HAP-1 (cell line): ENCODE results near the gene VAC14.
A peak's percentile ranks its signal among the peaks of the same experiment; 100 is the strongest.
"Not testable (repeated sequence)": the region's sequence is repeated elsewhere in the genome, so short reads cannot be mapped to it uniquely, and the experiment has no call there.

Experiments used
- DNase-seq, 2 experiments: peaks; one replicate each; pipeline ENCODE4 v3.0.0-alpha.2; 2016 to 2020; ENCODE audit warnings: low spot score in 2 of 2
- H3K27me3 ChIP-seq: fragments of 250-450 bp; sonication (Bioruptor Pico); 2 replicates; pipeline ENCODE4 v1.5.1; 2020; ENCODE audit warnings: low read depth, mild to moderate bottlenecking, moderate library complexity
- H3K36me3 ChIP-seq: fragments of 250-450 bp; sonication (Bioruptor Pico); replicated peaks from 2 replicates; pipeline ENCODE4 v1.5.1; 2020; ENCODE audit warnings: mild to moderate bottlenecking
- H3K4me1 ChIP-seq: fragments of 250-450 bp; sonication (Bioruptor Pico); 2 replicates; pipeline ENCODE4 v1.5.1; 2020; ENCODE audit warnings: mild to moderate bottlenecking
- H3K4me3 ChIP-seq: fragments of 250-450 bp; sonication (Bioruptor Pico); 2 replicates; pipeline ENCODE4 v1.5.1; 2020; ENCODE audit warnings: mild to moderate bottlenecking, moderate library complexity
- H3K9me3 ChIP-seq: fragments of 250-450 bp; sonication (Bioruptor Pico); 2 replicates; pipeline ENCODE4 v1.5.1; 2020; ENCODE audit warnings: mild to moderate bottlenecking, moderate library complexity
- in situ Hi-C: fragments of 300-500 bp; cut with MboI; formaldehyde crosslinking; loops from 3 replicates; pipeline ENCODE4 v1.14.3; 2020; ENCODE audit warnings: low sequenced_read_pairs, inconsistent platforms, mixed read lengths

VAC14 gene

DNA sequence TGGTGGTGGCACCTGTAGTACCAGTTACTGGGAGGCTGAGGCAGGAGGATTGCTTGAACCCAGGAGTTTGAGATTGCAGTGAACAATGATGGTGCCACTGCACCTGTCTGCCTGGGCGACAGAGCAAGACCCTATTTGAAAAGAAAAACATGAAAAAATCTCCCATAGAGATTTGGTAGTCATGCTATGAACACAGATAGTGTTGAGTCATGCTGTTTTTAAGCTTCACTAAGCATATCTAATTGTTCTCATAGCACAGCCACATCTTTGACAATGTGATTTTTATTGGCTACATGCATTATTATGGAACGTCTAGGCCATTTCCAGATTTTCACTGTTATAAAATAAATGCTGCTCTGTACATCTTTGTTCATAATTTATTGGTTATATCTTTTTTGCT is 148.6 kb downstream of the VAC14 start:
- Histone ChIP-seq H3K36me3 (no peaks in the 10 kb centered on the region), H3K4me3 (no peak overlapping the region), H3K27me3 (no peaks in the 10 kb centered on the region), H3K9me3 (no peaks in the 10 kb centered on the region), H3K4me1 (no peaks in the 10 kb centered on the region; the same call in 1 of the 2 replicates)
- DNase-seq: no peak
- in situ Hi-C loops: loop anchor here (10.0 kb wide), 1 partner anchor 258 kb away; no protein-coding TSS in a partner anchor

GRCh38 chr16:70651524-70651923 is 149.4 kb downstream of the VAC14 start:
- Histone ChIP-seq H3K27me3 (no peaks in the 10 kb centered on the region), H3K4me3 (no peak overlapping the region), H3K4me1 (no peaks in the 10 kb centered on the region; the same call in 1 of the 2 replicates), H3K36me3 (no peaks in the 10 kb centered on the region), H3K9me3 (no peaks in the 10 kb centered on the region)
- in situ Hi-C loops: loop anchor here (10.0 kb wide), 1 partner anchor 257 kb away; no protein-coding TSS in a partner anchor
- DNase-seq: no peak

DNA sequence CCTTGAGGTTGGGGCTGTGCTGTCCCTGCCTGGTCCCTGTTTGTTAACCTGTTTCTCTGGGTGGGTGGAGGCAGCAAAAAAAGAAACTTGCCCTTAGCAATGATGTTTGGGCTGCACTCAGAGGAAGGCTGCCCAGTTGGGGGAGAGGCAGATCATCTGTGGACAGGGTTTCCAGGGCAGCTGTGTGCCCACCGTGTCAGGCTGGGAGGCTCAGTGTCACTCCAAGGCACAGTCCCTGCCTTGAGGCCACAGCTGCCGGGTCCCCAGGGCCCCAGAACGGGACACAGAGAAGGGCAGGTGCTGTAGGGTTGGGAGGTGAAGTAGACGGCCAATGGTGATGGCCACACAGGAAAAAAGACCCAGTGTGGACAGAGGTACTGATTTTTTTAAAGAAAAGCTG is 150.7 kb downstream of the VAC14 start:
- no peak overlapping the region for H3K4me3 ChIP-seq
- H3K36me3 ChIP-seq: no peaks in the 10 kb centered on the region
- no peaks in the 10 kb centered on the region for H3K9me3 ChIP-seq
- no peaks in the 10 kb centered on the region for H3K27me3 ChIP-seq
- no peak for DNase-seq
- in situ Hi-C loops: loop anchor here (10.0 kb wide), 1 partner anchor 255 kb away; no protein-coding TSS in a partner anchor
- no peaks in the 10 kb centered on the region; the same call in 1 of the 2 replicates for H3K4me1 ChIP-seq

GRCh38 chr16:70649300-70649699 is 151.7 kb downstream of the VAC14 start:
- H3K36me3 ChIP-seq: no peaks in the 10 kb centered on the region
- no peak overlapping the region for H3K4me3 ChIP-seq
- in situ Hi-C loops: loop anchor here (5.0 kb wide), 1 partner anchor 72 kb away; no protein-coding TSS in a partner anchor
- DNase-seq: no peak
- H3K9me3 ChIP-seq: no peaks in the 10 kb centered on the region
- H3K4me1 ChIP-seq: no peaks in the 10 kb centered on the region; the same call in 1 of the 2 replicates
- no peaks in the 10 kb centered on the region for H3K27me3 ChIP-seq

DNA sequence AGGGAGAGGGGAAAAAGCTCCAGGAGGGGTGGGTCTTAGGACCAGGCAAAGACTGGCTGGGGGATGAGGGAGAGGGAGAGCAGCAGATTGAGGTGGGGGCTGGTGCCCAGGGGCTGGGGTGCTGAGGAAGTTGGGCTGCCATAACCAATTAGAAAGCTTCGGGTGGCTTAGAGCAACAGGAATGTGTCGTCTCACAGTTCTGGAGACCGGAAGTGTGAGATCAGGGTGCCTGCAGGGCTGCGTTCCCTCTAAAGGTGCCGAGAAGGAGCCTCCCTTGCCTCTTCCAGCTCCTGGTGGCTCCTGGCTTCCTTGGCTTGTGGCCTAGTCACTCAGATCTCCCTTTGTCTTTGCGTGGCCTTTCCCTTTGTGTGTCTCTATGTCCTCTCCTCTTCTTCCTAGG is 152.4 kb downstream of the VAC14 start:
- DNase-seq: no peak
- in situ Hi-C loops: loop anchor here (5.0 kb wide), 1 partner anchor 71 kb away; no protein-coding TSS in a partner anchor
- Histone ChIP-seq H3K36me3 (no peaks in the 10 kb centered on the region), H3K27me3 (no peaks in the 10 kb centered on the region), H3K9me3 (no peaks in the 10 kb centered on the region), H3K4me3 (no peak overlapping the region), H3K4me1 (no peaks in the 10 kb centered on the region)

GRCh38 chr16:70647441-70648359 is 153.3 kb downstream of the VAC14 start:
- no peak for DNase-seq
- Histone ChIP-seq H3K27me3 (no peaks in the 10 kb centered on the region), H3K9me3 (no peaks in the 10 kb centered on the region), H3K4me1 (no peaks in the 10 kb centered on the region), H3K4me3 (no peak overlapping the region), H3K36me3 (no peaks in the 10 kb centered on the region)
- in situ Hi-C loops: loop anchor here (5.0 kb wide), 1 partner anchor 70 kb away; no protein-coding TSS in a partner anchor

DNA sequence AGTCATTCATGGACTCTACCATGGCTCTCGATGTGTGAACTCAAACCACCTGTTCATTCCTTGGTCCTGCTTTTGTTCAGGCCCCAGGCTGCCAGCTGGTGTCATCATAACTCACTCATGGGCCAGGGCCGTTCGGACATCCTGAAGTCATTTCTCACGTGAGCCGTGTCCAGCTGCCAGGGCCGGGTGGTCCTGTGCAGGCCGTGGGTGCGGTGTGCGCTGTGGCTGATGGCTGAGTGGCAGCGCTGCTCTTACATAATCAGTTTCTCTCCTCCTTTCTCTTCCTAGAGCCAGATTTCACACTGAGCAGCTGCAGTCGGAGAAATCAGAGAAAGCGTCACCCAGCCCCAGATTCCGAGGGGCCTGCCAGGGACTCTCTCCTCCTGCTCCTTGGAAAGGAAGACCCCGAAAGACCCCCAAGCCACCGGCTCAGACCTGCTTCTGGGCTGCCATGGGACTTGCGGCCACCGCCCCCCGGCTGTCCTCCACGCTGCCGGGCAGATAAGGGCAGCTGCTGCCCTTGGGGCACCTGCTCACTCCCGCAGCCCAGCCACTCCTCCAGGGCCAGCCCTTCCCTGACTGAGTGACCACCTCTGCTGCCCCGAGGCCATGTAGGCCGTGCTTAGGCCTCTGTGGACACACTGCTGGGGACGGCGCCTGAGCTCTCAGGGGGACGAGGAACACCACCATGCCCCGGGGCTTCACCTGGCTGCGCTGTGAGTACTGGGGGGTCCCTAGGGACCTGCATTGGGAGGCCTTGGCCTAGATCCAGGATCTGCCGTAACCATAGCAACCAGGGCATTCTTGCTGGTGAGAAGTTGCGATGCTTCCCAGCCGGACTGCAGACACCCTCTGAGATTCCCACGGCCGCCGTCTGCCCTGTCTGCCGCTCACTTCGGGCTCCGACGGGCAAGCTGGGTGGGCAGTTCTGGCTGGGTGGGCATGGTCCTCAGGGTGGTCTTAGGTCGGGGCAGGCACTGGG is 154.4 kb downstream of the VAC14 start, which contains the start of gene IL34:
Gene IL34, plus strand, starts transcription at position 300 of the 982 bp plus-strand sequence. Its CDS starts 389 bp downstream, at position 689.
- in situ Hi-C loops: loop anchor here (5.0 kb wide), 1 partner anchor 69 kb away; no protein-coding TSS in a partner anchor
- H3K4me1 ChIP-seq: no peaks in the 10 kb centered on the region
- peak in 1 of 2 experiments; percentile 54 for DNase-seq

DNA sequence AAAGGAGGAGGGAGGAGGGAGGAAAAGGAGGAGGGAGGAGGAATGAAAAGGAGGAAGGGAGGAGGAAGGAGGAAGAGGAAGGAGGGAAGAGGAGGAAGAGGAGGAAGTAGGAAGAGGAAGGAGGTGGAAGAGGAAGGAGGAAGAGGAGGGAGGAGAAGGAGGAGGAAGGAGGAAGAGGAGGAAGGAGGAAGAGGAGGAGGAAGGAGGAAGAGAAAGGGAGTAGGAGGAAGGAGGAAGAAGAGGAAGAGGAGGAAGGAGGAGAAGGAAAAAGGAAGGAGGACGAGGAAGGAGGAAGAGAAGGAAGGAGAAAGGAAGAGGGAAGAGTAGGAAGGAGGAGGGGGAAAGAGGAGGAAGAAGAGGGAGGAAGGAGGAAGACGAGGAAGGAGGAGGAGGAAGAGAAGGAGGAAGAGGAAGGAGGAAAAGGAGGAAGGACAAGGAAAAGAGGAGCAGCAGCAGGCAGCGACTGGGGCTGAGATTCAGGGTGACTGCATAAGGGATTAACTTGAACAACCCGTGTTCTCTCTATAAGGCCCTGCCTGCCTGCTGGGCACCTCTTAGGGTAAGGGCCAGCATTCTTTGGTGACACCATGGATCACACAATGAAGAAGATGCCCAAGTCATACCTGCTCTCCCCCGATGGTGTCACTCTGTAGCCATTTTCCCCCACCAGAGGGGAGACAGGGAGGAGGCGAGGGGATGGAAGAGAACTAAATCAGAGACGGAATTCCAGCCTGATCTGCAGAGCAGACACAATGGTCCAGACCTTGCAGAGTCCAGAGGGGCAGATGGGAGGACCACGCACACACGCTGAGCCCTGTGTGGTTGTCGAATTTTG is 156.0 kb downstream of the VAC14 start:
- H3K4me1 ChIP-seq: no peaks in the 10 kb centered on the region

More for the DNA sequence above, 154.4 kb downstream of the VAC14 start, which contains the start of gene IL34:
- H3K4me3 ChIP-seq: no peak within 1 kb of the TSS
- H3K36me3 ChIP-seq: no peaks in the 10 kb centered on the region
- no peaks in the 10 kb centered on the region for H3K27me3 ChIP-seq
- H3K9me3 ChIP-seq: no peaks in the 10 kb centered on the region

GRCh38 chr16:70643264-70643663 is 157.7 kb downstream of the VAC14 start:
- DNase-seq, H3K4me3 ChIP-seq, H3K4me1 ChIP-seq, H3K9me3 ChIP-seq, H3K36me3 ChIP-seq, H3K27me3 ChIP-seq, in situ Hi-C loops: not testable (repeated sequence)

More for the DNA sequence above, 156.0 kb downstream of the VAC14 start:
- no peaks in the 10 kb centered on the region for H3K27me3 ChIP-seq
- no peak for DNase-seq
- no peak overlapping the region for H3K4me3 ChIP-seq
- no peaks in the 10 kb centered on the region for H3K9me3 ChIP-seq
- no peaks in the 10 kb centered on the region for H3K36me3 ChIP-seq
- in situ Hi-C loops: loop anchor here (5.0 kb wide), 1 partner anchor 68 kb away; no protein-coding TSS in a partner anchor

GRCh38 chr16:70642633-70643032 is 158.3 kb downstream of the VAC14 start:
- no peak overlapping the region for H3K4me3 ChIP-seq
- peaks cover 2% of the 10 kb centered on the region; the same call in 1 of the 2 replicates for H3K27me3 ChIP-seq
- no peaks in the 10 kb centered on the region for H3K4me1 ChIP-seq
- in situ Hi-C loops: no loop called here
- DNase-seq: no peak
- H3K9me3 ChIP-seq: no peaks in the 10 kb centered on the region
- no peaks in the 10 kb centered on the region for H3K36me3 ChIP-seq

DNA sequence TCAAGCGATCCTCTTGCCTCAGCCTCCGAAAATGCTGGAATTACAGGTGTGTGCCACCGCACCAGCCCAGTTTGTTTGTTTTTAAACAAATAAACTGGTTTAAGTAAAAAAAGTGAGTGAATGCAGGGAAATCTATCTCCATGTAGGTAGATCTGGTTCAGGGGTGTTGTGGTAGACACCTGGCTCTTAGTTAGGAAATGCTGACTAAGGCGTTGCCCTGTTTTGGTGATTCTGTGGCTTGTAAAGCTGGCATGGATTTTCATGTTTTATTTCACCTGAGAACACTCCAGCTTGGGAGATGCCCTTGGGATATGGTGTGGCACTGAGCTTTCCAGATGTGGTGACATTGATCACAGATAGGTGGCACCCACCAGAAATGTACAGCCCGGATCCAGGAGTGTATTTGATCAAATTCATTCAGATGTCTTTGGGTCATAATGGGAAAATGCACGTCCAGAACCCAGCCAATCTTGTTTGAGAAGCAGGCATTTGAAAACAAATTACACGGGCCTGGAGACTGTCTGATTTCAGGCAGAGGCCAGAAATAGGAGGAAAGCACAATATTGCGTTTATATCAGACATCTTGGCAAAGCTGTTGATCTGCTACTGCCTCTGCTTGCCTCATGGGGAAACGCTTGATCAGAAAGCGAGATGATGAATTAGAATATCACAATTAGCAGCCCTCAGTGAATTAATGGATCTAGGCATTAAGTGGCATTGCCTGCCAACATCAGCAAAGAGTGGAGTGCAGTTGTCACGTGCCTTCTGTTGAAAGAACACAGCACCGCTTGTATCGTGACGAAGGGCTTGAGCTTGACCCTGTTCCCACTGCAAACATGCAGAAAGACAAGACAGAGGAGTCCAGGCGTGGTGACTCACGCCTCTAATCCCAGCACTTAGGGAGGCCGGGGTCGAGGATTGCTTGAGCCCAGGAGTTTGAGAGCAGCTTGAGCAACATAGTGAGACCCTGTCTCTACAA is 161.9 kb downstream of the VAC14 start:
- Histone ChIP-seq H3K36me3 (no peaks in the 10 kb centered on the region), H3K4me1 (no peaks in the 10 kb centered on the region), H3K4me3 (no peak overlapping the region), H3K9me3 (no peaks in the 10 kb centered on the region), H3K27me3 (peaks cover 5% of the 10 kb centered on the region; the same call in 1 of the 2 replicates)
- in situ Hi-C loops: no loop called here
- no peak for DNase-seq
